Right lobe of liver (tissue), 6 donors: ENCODE data around the gene MED28. TPM values are rescaled to one million over a fixed set of nuclear protein-coding genes. Genes with fewer than 3 reads are reported as not detected.

Experiments used
- ATAC-seq, 4 donors: fragments of 200-7000 bp; cut with Tn5 transposase; one replicate each; pipeline ENCODE4 v1.9.1; 2020; ENCODE audit warnings: mild to moderate bottlenecking in 4 of 4, moderate library complexity in 4 of 4
- DNase-seq, 3 donors: peaks; one replicate each; pipeline ENCODE4 v3.0.0-alpha.2; 2020
- H3K27ac ChIP-seq, 3 donors: fragments of 200-600 bp; one replicate each; pipeline ENCODE4 v1.8.0; 2022
- H3K27me3 ChIP-seq, 2 donors: fragments of 200-600 bp; one replicate each; pipeline ENCODE4 v1.8.0; 2022
- H3K36me3 ChIP-seq, 4 donors: fragments of 200-600 bp; sonication (generic) in 1 of 4; one replicate each; pipeline versions ENCODE4 v1.5.1 to v1.8.0; 2017 to 2022; ENCODE audit warnings: control low read depth in 1 of 4
- H3K4me1 ChIP-seq, 4 donors: fragments of 200-600 bp; sonication (generic) in 1 of 4; one replicate each; pipeline versions ENCODE4 v1.5.1 to v1.8.0; 2017 to 2022; ENCODE audit warnings: control low read depth in 1 of 4
- H3K4me3 ChIP-seq, 3 donors: fragments of 200-600 bp; one replicate each; pipeline ENCODE4 v1.8.0; 2022
- H3K9me3 ChIP-seq, 4 donors: fragments of 200-600 bp; sonication (generic) in 1 of 4; one replicate each; pipeline versions ENCODE4 v1.5.1 to v1.8.0; 2017 to 2022; ENCODE audit warnings: control low read depth in 1 of 4
- POLR2A ChIP-seq: fragments of 450-650 bp; IDR thresholded peaks from one replicate; pipeline ENCODE4 v1.6.1; 2017; ENCODE audit warnings: antibody characterized with exemption, mild to moderate bottlenecking
- WGBS: methylation state at CpG from one replicate; pipeline ENCODE4 v1.1.6; 2018; ENCODE audit warnings: low coverage, low lambda C conversion rate; ENCODE audit not compliant: insufficient coverage; ENCODE audit errors: missing lambda C conversion rate; 5-methylcytosine and 5-hydroxymethylcytosine counted together
- intact Hi-C, 2 donors: fragments of 100-400 bp; cut with DNase I; formaldehyde crosslinking; loops; one replicate each; pipeline versions ENCODE4 v1.11.2 to v1.14.1; 2022
- total RNA-seq, 6 experiments: library from RNA; depleted of rRNA in 2 of 6; stranded (reverse); fragments of >200 nt in 2 of 6; fragmentation: NEBNext Ultra II Directional in 3 of 6; extraction: Animal tissue kit (Norgen Biotek cat#: 25700) in 3 of 6; gene quantifications; one replicate each; pipeline versions ENCODE4 v1.1.0 to v1.2.4, GENCODE V29; 2016 to 2023
- TF ChIP-seq, protein P1 (sequence below), 4 donors: fragments of 200-600 bp in 3 of 4; fragments of 450-650 bp in 1 of 4; IDR thresholded peaks; one replicate each; pipeline versions ENCODE4 v1.5.1 to v1.8.0; 2016 to 2022; ENCODE audit warnings: antibody characterized with exemption in 4 of 4, mild to moderate bottlenecking in 2 of 4
- donor health status: DM: no; HTN: yes; CAD: no.
- donor health status: DM: no; HTN: no; CAD: no.
- donor health status: DM: no; HTN: no; CAD: no.
- donor health status: DM: no; HTN: yes; CAD: no.
- donor health status: DM: no; HTN: yes; CAD: no.

MED28 gene
- total RNA-seq, 6 experiments from 2014 or later, result 3.8 to 18.6 (median 15.3) TPM

- intact Hi-C loops, result no loop called here
- under 1% methylated on average over 22 of the region's 91 CpGs for WGBS
- no peaks in the 10 kb centered on the region for H3K27me3 ChIP-seq
- no peaks in the 10 kb centered on the region for H3K9me3 ChIP-seq
- H3K4me3 ChIP-seq, result peak within 1 kb of the TSS; percentile 77 to 94 (median 94)
- peaks cover 0 to 20% (median 10%) of the 10 kb centered on the region in 4 donors for H3K36me3 ChIP-seq
- peak; percentile 99 for DNase-seq
- TF ChIP-seq, protein P1, sequence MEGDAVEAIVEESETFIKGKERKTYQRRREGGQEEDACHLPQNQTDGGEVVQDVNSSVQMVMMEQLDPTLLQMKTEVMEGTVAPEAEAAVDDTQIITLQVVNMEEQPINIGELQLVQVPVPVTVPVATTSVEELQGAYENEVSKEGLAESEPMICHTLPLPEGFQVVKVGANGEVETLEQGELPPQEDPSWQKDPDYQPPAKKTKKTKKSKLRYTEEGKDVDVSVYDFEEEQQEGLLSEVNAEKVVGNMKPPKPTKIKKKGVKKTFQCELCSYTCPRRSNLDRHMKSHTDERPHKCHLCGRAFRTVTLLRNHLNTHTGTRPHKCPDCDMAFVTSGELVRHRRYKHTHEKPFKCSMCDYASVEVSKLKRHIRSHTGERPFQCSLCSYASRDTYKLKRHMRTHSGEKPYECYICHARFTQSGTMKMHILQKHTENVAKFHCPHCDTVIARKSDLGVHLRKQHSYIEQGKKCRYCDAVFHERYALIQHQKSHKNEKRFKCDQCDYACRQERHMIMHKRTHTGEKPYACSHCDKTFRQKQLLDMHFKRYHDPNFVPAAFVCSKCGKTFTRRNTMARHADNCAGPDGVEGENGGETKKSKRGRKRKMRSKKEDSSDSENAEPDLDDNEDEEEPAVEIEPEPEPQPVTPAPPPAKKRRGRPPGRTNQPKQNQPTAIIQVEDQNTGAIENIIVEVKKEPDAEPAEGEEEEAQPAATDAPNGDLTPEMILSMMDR (IDR thresholded peaks at IDR 0.05), result peak in 2 of 4 donors; percentile 10 to 20
- TF ChIP-seq POLR2A, result peak; percentile 97
- peak within 1 kb of the TSS; percentile 91 to 94 (median 94) for H3K27ac ChIP-seq
- H3K4me1 ChIP-seq, result peaks cover 0 to 30% (median 10%) of the 10 kb centered on the region in 4 donors
- peak; percentile 85 to 96 (median 92) for ATAC-seq
Observed at GRCh38 chr4:17576932-17577664, 37.3 kb upstream of the MED28 start, which contains the start of gene LAP3. TSS of gene LAP3 (plus strand) at chr4:17577198. CDS start at chr4:17577466, 268 bp downstream.

- Histone ChIP-seq H3K27ac (peak overlapping the region; percentile 91 to 94 (median 94)), H3K4me3 (peak overlapping the region; percentile 77 to 94 (median 94)), H3K27me3 (no peaks in the 10 kb centered on the region), H3K36me3 (peaks cover 0 to 27% (median 15%) of the 10 kb centered on the region in 4 donors), H3K4me1 (peaks cover 0 to 30% (median 10%) of the 10 kb centered on the region in 4 donors), H3K9me3 (no peaks in the 10 kb centered on the region)
- TF ChIP-seq POLR2A, result no peak
- TF ChIP-seq, protein P1 (IDR thresholded peaks at IDR 0.05), result no peak
- WGBS, result 5% methylated on average over 11 of the region's 33 CpGs
- intact Hi-C loops, result no loop called here
- DNase-seq (peak; percentile 64 to 65 (median 65)), ATAC-seq (peak; percentile 9 to 12 (median 11))
Observed at GRCh38 chr4:17577665-17578481, 36.6 kb upstream of the MED28 start.

GRCh38 chr4:17578482-17578891 is 36.0 kb upstream of the MED28 start:
- Histone ChIP-seq H3K27ac (peak overlapping the region; percentile 91 to 94 (median 94)), H3K4me3 (peak overlapping the region; percentile 77 to 94 (median 94))
- peak in 1 of 4 donors; percentile 1 for ATAC-seq

GRCh38 chr4:17580969-17581368 is 33.5 kb upstream of the MED28 start:
- Histone ChIP-seq H3K4me1 (peaks cover 0 to 30% (median 10%) of the 10 kb centered on the region in 4 donors), H3K9me3 (no peaks in the 10 kb centered on the region), H3K36me3 (peaks cover 10 to 58% (median 39%) of the 10 kb centered on the region in 4 donors), H3K27ac (peak overlapping the region; percentile 63 to 94 (median 91)), H3K27me3 (no peaks in the 10 kb centered on the region), H3K4me3 (no peak overlapping the region)
- ATAC-seq (no peak), DNase-seq (no peak)
- 50% methylated on average over 7 of the region's 7 CpGs for WGBS
- no peak for TF ChIP-seq POLR2A
- TF ChIP-seq, protein P1 (IDR thresholded peaks at IDR 0.05), result no peak
- intact Hi-C loops, result no loop called here

More at GRCh38 chr4:17578482-17578891, 36.0 kb upstream of the MED28 start:
- no peaks in the 10 kb centered on the region for H3K9me3 ChIP-seq
- 6% methylated on average over 5 of the region's 6 CpGs for WGBS
- H3K27me3 ChIP-seq, result no peaks in the 10 kb centered on the region
- H3K36me3 ChIP-seq, result peaks cover 2 to 33% (median 20%) of the 10 kb centered on the region in 4 donors
- TF ChIP-seq, protein P1 (IDR thresholded peaks at IDR 0.05), result no peak
- TF ChIP-seq POLR2A, result no peak
- intact Hi-C loops, result no loop called here
- H3K4me1 ChIP-seq, result peaks cover 0 to 30% (median 10%) of the 10 kb centered on the region in 4 donors
- no peak for DNase-seq
